ENCODE data around the gene AKR1D1. TPM values are rescaled to one million over a fixed set of nuclear protein-coding genes. Genes with fewer than 3 reads are reported as not detected.
"Not testable (repeated sequence)": the region's sequence is repeated elsewhere in the genome, so short reads cannot be mapped to it uniquely, and the experiment has no call there.

Gene AKR1D1
- total RNA-seq, 1 donor from 2014 or later, result not detected

DNA sequence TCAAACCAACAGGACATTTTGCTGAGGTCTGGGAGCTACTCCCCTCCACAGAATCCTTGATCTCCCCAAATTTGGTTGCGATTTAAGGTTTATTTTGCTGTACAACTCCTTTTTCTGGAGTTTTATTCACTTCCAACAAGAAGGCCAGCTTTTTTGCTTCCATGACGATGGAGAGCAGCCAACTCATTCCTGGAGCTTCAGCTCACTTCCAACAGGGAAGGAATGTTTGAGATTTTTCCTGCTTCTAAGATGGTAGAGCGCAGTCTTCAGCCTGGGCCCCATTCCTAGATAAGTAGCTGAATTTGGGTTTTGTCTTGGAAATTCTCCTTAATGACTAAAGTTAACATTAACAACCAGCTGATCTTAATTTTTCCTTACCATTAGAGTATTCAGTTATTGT is 43.5 kb upstream of the AKR1D1 start:
- intact Hi-C loops (cut with DNase I), result no loop called here
- DNase-seq (no peak), ATAC-seq (no peak)

DNA sequence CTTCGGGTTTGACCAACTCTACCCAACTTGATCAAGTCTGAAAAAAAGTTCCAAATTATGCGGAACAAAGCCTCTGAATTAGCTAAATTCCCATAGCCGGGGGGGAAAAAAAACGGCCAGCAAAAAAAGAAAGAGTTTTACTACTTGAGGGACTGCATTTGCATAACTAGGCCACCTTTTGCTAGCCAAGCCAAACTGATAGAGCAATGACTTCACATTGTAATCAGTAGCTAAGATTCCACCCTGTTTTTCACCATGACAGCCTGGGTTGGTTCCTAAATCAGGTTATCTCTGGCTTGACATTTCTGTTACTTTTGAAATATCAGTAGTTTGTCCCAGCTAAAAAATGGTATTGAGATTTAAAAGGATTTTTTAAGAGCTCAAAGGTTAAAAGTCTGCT is 43.0 kb upstream of the AKR1D1 start:
- intact Hi-C loops (cut with DNase I), result no loop called here
- H3K4me3 ChIP-seq, result no peak overlapping the region
- H3K27ac ChIP-seq, result no peak overlapping the region
- no peaks in the 10 kb centered on the region for H3K9me3 ChIP-seq
- H3K36me3 ChIP-seq, result no peaks in the 10 kb centered on the region
- H3K4me1 ChIP-seq, result no peaks in the 10 kb centered on the region
- ATAC-seq (no peak), DNase-seq (no peak)
- no peaks in the 10 kb centered on the region for H3K27me3 ChIP-seq
- TF ChIP-seq, protein P1, sequence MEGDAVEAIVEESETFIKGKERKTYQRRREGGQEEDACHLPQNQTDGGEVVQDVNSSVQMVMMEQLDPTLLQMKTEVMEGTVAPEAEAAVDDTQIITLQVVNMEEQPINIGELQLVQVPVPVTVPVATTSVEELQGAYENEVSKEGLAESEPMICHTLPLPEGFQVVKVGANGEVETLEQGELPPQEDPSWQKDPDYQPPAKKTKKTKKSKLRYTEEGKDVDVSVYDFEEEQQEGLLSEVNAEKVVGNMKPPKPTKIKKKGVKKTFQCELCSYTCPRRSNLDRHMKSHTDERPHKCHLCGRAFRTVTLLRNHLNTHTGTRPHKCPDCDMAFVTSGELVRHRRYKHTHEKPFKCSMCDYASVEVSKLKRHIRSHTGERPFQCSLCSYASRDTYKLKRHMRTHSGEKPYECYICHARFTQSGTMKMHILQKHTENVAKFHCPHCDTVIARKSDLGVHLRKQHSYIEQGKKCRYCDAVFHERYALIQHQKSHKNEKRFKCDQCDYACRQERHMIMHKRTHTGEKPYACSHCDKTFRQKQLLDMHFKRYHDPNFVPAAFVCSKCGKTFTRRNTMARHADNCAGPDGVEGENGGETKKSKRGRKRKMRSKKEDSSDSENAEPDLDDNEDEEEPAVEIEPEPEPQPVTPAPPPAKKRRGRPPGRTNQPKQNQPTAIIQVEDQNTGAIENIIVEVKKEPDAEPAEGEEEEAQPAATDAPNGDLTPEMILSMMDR (IDR thresholded peaks at IDR 0.05), result no peak

More for the DNA sequence above, 43.5 kb upstream of the AKR1D1 start:
- Histone ChIP-seq H3K36me3 (no peaks in the 10 kb centered on the region), H3K9me3 (no peaks in the 10 kb centered on the region), H3K4me1 (no peaks in the 10 kb centered on the region), H3K27me3 (no peaks in the 10 kb centered on the region), H3K4me3 (no peak overlapping the region), H3K27ac (no peak overlapping the region)
- TF ChIP-seq, protein P1 (IDR thresholded peaks at IDR 0.05), result no peak

DNA sequence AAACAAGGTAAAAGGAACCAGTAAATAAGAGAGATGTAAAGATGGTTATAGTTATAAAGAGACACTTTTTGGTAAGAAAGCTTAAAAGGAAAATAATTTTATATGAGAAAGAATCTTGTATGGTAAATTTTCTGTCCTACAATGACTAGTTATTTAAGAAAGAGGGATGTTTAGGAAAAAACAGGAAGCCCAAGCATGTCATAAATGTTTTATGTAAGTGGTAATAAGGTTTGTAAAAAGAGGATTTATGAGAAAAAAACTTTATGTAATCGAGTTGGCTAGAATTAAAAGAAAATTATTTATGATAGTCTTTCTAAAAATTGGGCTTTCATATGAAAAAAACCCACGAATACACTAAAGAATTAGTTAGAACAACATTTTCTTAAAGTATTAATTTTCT is 40.1 kb upstream of the AKR1D1 start:
- H3K4me1 ChIP-seq, result no peaks in the 10 kb centered on the region
- DNase-seq (no peak), ATAC-seq (no peak)
- H3K27ac ChIP-seq, result no peak overlapping the region
- H3K27me3 ChIP-seq, result no peaks in the 10 kb centered on the region
- TF ChIP-seq, protein P1 (IDR thresholded peaks at IDR 0.05), result no peak
- intact Hi-C loops (cut with DNase I), result no loop called here
- H3K9me3 ChIP-seq, result no peaks in the 10 kb centered on the region
- H3K4me3 ChIP-seq, result no peak overlapping the region
- H3K36me3 ChIP-seq, result no peaks in the 10 kb centered on the region

DNA sequence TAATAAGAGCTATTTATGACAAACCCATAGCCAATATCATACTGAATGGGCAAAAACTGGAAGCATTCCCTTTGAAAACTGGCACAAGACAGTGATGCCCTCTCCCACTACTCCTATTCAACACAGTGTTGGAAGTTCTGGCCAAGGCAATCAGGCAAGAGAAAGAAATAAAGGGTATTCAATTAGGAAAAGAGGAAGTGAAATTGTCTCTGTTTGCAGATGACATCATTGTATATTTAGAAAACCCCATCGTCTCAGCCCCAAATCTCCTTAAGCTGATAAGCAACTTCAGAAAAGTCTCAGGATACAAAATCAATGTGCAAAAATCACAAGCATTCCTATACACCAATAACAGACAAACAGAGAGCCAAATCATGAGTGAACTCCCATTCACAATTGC is 36.2 kb upstream of the AKR1D1 start:
- DNase-seq; H3K27me3 ChIP-seq; H3K36me3 ChIP-seq; H3K27ac ChIP-seq; H3K4me1 ChIP-seq; ATAC-seq; H3K4me3 ChIP-seq; intact Hi-C loops (cut with DNase I); H3K9me3 ChIP-seq: not testable (repeated sequence)

DNA sequence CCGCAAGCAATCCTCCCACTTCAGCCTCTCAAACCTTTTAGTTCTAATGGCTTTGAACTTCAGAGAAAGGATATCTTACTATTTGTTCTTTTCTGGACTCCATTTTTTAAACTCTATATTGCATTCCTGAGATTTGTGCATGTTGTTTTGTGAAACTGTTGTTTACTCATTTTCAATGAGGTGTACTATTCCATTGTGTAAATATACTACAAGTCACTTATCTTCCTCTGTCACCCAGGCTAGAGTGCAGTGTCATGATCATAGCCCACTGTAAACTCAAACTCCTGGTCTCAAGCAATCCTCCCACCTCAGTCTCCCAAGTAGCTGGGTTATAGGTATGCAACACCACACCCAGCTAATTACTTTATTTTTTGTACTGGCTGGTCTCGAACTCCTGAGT is 31.4 kb upstream of the AKR1D1 start:
- Histone ChIP-seq H3K4me3 (no peak overlapping the region), H3K27me3 (no peaks in the 10 kb centered on the region), H3K27ac (no peak overlapping the region), H3K4me1 (no peaks in the 10 kb centered on the region), H3K9me3 (no peaks in the 10 kb centered on the region), H3K36me3 (no peaks in the 10 kb centered on the region)
- ATAC-seq, result no peak
- DNase-seq, result no peak
- TF ChIP-seq, protein P1 (IDR thresholded peaks at IDR 0.05), result no peak
- intact Hi-C loops (cut with DNase I), result no loop called here

DNA sequence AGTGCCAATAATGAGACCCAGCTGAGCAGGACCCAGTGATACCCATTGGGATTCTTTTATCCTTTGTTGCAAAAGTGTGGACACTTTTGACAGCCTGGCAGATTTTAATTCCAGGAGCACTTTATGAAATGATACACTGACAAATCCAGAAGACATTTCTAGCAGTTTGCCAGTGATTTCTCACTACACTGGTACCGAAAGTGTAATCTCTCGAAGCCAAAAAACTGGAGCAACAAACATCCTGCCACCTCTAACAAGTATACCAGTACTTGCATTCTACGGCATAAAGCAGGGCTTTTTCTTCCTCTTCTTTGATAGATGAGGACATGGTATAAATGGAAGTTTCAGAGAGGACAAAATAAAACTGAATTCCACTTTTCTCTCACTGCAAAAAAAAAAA is 28.4 kb upstream of the AKR1D1 start:
- no peaks in the 10 kb centered on the region for H3K27me3 ChIP-seq
- no peak overlapping the region for H3K4me3 ChIP-seq
- ATAC-seq, result no peak
- no peaks in the 10 kb centered on the region for H3K36me3 ChIP-seq
- H3K27ac ChIP-seq, result no peak overlapping the region
- intact Hi-C loops (cut with DNase I), result no loop called here
- H3K4me1 ChIP-seq, result no peaks in the 10 kb centered on the region
- TF ChIP-seq, protein P1 (IDR thresholded peaks at IDR 0.05), result no peak
- no peaks in the 10 kb centered on the region for H3K9me3 ChIP-seq
- no peak for DNase-seq
